GM19324 (cell line): Measurements from ENCODE around the gene ITGB3BP.
"Not testable (repeated sequence)": the region's sequence is repeated elsewhere in the genome, so short reads cannot be mapped to it uniquely, and the experiment has no call there.

Source experiments
- ATAC-seq: cut with Tn5 transposase; IDR thresholded peaks from one replicate; pipeline ENCODE4 v1.9.1; 2021; ENCODE audit warnings: mild to moderate bottlenecking, moderate library complexity; ENCODE audit not compliant: unreplicated experiment, low FRiP score

ITGB3BP gene

DNA sequence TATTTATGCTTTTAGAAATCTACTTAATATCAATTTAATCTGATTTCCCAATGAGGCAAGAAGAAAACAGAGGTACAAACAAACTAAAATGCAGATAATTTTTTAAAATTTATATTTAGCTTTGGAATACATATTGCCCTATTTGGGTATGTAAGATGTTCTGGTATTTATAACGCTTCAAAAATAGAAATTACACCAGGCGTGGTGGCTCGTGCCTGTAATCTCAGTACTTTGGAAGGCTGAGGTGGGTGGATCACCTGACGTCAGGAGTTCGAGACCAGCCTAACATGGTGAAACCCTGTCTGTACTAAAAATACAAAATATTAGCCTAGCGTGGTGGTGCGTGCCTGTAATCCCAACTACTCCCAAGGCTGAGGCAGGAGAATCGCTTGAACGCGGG, 13.3 kb downstream of the ITGB3BP start:
- ATAC-seq, result no peak

DNA sequence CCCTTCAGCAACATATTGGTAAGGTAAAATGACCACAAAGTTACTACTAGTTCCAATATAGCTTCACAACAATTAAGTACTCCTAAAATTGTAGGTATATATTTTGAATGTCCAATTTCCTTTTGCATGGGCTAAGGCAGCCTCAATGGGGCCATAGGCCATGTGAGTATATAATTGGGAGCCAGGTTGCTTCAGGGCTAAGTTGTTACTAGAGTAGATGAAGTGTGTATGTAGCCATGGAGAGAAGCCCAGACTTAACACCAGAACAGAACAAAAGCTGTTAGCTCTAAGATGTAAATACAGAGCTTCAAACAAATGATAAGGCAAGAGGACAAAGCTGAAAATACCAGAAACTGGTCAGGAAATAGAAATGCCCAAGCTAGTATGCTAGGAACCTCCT, 16.2 kb downstream of the ITGB3BP start:
- no peak for ATAC-seq

GRCh38 chr1:63501256-63501655, 21.8 kb downstream of the ITGB3BP start:
- ATAC-seq, result no peak

DNA sequence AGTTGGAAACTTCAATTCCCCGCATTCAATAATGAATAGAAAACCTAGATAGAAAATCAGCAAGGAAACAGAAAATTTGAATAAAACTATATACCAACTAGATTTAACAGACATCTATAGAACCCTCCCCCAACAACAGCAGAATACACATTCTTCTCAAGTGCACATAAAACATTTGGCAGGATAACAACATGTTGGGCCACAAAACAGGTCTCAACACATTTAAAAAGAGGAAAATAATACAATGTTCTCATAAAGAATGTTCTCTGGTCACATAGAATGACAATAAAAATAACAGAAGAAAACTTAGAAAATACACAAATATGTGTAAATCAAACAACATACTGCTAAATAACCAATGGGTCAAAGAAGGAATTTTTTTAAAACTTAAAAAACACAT, 24.9 kb downstream of the ITGB3BP start:
- no peak for ATAC-seq

DNA sequence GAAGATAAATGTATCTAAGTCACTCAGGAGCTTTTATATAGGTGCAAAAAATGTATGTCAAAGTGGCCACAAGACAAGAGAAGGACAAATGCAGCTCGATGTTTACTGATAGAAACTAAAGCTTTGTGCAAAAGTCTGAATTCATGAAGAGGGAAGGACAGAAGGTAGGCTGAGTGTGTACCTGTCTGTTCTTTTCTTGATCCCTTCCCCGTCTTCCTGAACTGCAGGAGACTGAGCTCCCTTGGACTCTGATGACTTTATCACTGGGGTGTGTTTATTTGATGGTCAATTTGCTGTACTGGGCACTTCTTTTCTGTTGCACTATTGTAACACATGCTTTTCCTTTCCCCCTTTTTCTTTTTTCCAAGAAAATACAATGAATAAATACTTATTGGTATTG, 25.4 kb downstream of the ITGB3BP start:
- no peak for ATAC-seq

- no peak for ATAC-seq
Measured at GRCh38 chr1:63487336-63488065, 35.5 kb downstream of the ITGB3BP start.

DNA sequence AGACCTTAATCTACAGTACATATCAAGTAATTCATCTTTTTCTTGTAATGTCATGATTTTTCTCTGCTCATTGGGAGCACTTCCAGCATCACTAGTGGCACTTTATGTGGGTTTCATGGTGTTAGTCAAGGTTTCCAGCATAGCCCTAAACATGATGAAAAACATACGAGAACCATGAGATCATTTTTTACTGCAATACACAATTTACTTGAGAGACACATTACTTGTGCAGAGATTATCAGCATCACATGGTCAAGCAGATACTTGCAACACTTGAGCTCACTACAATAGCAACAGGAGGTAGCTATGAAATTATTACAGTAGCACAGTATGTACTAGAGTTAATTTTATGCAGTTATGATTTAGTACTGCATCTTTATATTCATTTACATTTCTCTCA, 36.4 kb downstream of the ITGB3BP start:
- no peak for ATAC-seq

DNA sequence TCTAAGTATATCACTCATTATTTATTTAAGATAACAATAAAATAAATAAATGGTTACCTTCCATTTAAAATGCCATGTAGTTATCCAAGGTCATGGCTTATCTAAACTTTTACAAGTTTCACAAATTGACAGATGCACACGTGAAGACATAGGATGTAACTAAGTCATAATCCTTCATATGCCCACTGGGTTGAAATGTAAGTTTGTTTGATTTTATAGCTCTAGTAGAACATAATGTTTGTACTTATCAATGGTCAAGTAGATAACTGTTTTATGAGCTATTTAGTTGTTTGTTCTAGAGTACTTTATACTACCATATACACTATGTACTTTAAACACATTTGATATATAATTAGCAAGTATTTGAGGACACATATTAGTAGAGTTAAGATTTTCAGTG, 43.0 kb downstream of the ITGB3BP start:
- no peak for ATAC-seq

DNA sequence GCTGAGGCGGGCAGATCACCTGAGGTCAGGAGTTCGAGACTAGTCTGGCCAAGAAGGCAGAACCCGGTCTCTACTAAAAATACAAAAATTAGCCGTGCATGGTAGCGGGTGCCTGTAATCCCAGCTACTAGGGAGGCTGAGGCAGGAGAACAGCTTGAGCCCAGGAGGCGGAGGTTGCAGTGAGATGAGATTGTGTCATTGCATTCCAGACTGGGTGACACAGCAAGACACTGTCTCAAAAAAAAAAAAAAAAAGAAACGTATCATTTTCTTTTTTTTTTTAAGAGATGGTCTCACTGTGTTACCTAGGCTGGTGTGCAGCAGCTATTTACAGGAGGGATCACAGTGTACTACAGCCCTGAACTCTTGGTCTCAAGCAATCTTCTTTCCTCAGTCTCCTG, 47.3 kb downstream of the ITGB3BP start:
- ATAC-seq, result no peak

DNA sequence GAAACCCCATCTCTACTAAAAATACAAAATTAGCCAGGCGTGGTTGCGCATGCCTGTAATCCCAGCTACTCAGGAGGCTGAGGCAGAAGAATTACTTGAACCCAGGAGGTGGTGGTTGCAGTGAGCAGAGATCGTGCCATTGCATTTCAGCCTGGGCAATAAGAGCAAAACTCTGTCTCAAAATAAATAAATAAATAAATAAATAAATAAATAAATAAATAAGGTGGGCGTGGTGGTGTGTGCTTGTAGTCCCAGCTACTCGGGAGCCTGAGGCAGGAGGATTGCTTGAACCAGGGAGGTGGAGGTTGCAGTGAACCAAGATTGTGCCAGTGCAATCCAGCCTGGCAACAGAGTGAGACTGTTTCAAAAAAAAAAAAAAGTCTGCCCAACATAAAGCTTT, 54.3 kb downstream of the ITGB3BP start:
- ATAC-seq, result not testable (repeated sequence)

GRCh38 chr1:63466759-63467158, 56.3 kb downstream of the ITGB3BP start:
- ATAC-seq, result no peak

DNA sequence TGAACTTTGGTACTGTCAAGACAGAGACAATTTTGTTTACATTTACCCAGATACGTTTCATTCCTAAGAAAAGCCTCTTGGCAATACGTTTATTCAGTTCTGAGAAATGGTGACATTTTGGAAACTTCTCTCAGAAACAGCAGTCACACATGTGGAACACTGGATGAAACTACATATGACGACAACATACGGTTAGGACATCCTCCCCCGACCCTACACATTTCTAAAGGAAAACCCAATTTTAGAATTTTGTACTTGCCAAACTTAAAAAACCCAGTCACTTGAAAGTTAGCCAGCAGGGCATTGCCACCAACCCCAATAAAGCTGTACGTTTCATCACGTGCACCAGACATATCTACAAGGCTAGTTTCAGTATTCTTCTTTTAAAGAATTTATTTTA, 56.8 kb downstream of the ITGB3BP start:
- no peak for ATAC-seq

- ATAC-seq, result no peak
Measured at GRCh38 chr1:63463248-63463647, 59.8 kb downstream of the ITGB3BP start.

DNA sequence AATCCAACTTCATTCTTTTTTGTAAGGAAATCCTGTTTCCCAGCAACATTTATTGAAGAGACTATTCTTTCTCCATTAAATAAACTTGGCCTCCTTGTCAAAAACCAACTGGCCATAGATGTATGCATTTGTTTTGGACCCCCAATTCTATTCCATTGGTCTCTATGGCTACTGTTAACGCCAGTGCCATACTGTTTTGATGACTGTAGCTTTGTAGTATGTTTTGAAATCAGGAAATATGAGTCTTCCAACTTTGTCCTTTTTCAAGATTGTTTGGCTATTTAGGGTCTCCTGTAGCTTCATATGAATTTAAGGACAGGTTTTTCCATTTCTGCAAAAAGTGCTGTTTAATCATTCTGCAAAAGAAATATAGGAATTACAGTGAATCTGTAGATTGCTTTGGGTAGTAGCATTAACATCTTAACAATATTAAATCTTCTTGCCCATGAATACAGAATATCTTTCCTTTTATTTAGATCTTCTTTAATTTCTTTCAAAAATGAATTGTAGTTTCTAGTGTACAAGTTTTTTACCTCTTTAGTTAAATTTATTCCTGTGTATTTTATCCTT, 61.3 kb downstream of the ITGB3BP start:
- no peak for ATAC-seq

DNA sequence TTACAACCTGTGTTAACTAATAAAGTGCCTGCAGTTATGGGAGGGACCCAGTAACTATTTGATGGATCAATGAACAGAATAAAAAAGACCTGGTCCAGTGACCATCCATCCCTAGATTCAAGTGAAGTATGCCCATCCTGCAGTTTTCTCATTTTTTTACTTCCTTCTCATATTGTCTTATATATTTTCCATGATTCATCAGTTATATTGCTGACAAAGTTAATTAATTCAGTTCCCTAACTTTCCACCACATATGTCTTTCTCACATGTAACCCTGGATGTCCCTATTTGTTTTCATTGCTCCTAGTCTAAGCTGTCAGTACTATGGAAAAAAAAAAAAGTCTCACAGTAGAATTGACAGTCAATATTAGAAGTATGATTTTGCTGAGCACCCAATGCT, 64.3 kb downstream of the ITGB3BP start:
- no peak for ATAC-seq

GRCh38 chr1:63454269-63454668, 68.8 kb downstream of the ITGB3BP start:
- no peak for ATAC-seq

DNA sequence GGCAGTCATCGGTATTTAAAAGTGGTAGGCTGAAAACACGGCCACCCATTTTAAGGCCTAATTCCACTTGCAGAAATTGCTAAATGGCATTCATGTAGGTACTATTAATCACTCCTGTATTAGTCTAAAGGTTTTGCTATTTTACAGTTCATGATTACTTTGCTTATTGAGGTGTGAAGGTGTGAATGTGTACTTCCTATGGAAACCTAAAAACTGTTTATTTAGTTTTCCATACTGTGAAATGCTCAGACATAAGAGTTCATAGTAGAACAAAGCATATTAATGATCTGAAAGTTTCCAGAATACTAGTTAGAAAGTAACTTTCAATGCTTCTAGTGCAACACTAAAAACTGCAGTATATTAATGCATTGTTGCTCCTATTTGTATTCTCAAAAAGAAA, 69.8 kb downstream of the ITGB3BP start:
- ATAC-seq, result no peak

- no peak for ATAC-seq
Measured at GRCh38 chr1:63450416-63450815, 72.6 kb downstream of the ITGB3BP start.

GRCh38 chr1:63448731-63449246, 74.2 kb downstream of the ITGB3BP start:
- no peak for ATAC-seq

DNA sequence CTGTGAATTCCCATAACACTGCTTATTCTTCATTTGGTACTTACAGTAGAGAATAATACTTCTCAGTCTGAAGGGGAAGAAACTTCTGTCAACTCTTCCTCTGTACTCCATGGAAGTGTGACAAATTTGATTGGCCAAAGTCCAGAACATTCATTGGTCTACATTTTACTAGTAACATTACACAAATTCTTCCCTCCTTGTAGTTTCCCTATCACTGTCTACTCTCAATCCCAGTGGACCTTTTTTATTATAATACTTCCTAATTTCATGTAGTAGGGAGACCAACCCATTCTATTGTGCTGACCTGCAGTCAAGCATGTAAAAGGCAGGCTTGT, 80.9 kb downstream of the ITGB3BP start:
- no peak for ATAC-seq

- no peak for ATAC-seq
Measured at GRCh38 chr1:63435161-63435560, 87.9 kb downstream of the ITGB3BP start.

DNA sequence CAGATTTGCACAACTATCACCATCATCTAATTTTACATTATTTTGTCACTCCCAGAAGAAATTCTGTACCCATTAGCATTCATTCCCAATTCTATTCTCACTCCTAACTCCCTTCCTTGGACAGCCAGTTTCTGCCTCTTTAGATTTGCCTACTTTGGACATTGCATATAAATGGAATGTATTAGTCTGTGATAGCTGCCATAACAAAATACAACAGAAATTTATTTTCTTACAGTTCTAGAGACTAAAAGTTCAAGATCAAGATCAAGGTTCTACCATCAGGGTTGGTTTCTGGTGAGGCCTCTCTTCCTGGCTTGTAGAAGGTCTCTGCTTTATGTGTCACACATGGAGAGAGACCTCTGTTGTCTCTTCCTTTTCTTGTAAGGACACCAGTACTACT, 93.7 kb downstream of the ITGB3BP start:
- ATAC-seq, result no peak
